Neural progenitor cell (in vitro differentiated cells): ENCODE measurements around the gene FAM174C. TPM values are rescaled to one million over a fixed set of nuclear protein-coding genes. Genes with fewer than 3 reads are reported as not detected.

Experiments
- DNase-seq: peaks from one replicate; pipeline ENCODE4 v3.0.0-alpha.2; 2016; ENCODE audit warnings: low spot score
- H2AFZ ChIP-seq: fragments of 200-600 bp; sonication (generic); replicated peaks from 2 replicates; pipeline ENCODE4 v1.6.1; 2016; ENCODE audit warnings: antibody characterized with exemption
- H3F3A ChIP-seq: fragments of 200-600 bp; sonication (generic); 2 replicates; pipeline ENCODE4 v1.6.1; 2016; ENCODE audit warnings: antibody characterized with exemption, low read depth
- H3K27ac ChIP-seq: fragments of 200-600 bp; sonication (generic); 2 replicates; pipeline ENCODE4 v1.5.1; 2016; ENCODE audit warnings: mild to moderate bottlenecking
- H3K27me3 ChIP-seq: fragments of 200-600 bp; sonication (generic); 2 replicates; pipeline ENCODE4 v1.6.1; 2016; ENCODE audit warnings: mild to moderate bottlenecking, moderate library complexity
- H3K36me3 ChIP-seq: fragments of 200-600 bp; sonication (generic); 2 replicates; pipeline ENCODE4 v1.5.1; 2016
- H3K4me1 ChIP-seq: fragments of 200-600 bp; sonication (generic); 2 replicates; pipeline ENCODE4 v1.6.1; 2016; ENCODE audit warnings: mixed run types
- H3K4me2 ChIP-seq: fragments of 200-600 bp; sonication (generic); 2 replicates; pipeline ENCODE4 v1.6.1; 2016
- H3K4me3 ChIP-seq: fragments of 200-600 bp; sonication (generic); 2 replicates; pipeline ENCODE4 v1.5.1; 2016
- H3K79me2 ChIP-seq: fragments of 200-600 bp; sonication (generic); 2 replicates; pipeline ENCODE4 v1.6.1; 2016; ENCODE audit warnings: low read depth
- H3K9ac ChIP-seq: fragments of 200-600 bp; sonication (generic); 2 replicates; pipeline ENCODE4 v1.6.1; 2016
- H3K9me3 ChIP-seq: fragments of 200-600 bp; sonication (generic); 2 replicates; pipeline ENCODE4 v1.5.1; 2016; ENCODE audit warnings: low read depth
- H4K20me1 ChIP-seq: fragments of 200-600 bp; sonication (generic); 2 replicates; pipeline ENCODE4 v1.6.1; 2016; ENCODE audit warnings: low read depth
- H3K27ac Mint-ChIP-seq: 3 replicates; pipeline ENCODE4 v1.8.0; 2021; ENCODE audit warnings: mixed read lengths
- H3K27me3 Mint-ChIP-seq: 2 replicates; pipeline ENCODE4 v1.8.0; 2022; ENCODE audit warnings: low read depth, mild to moderate bottlenecking, inconsistent platforms, moderate library complexity, mixed read lengths; ENCODE audit not compliant: insufficient read depth
- H3K36me3 Mint-ChIP-seq: 3 replicates; pipeline ENCODE4 v1.8.0; 2021; ENCODE audit warnings: mixed read lengths
- H3K4me1 Mint-ChIP-seq: 3 replicates; pipeline ENCODE4 v1.8.0; 2021; ENCODE audit warnings: mixed read lengths
- H3K4me3 Mint-ChIP-seq: 3 replicates; pipeline ENCODE4 v1.8.0; 2021; ENCODE audit warnings: mild to moderate bottlenecking, moderate library complexity, mixed read lengths
- H3K9me3 Mint-ChIP-seq: 3 replicates; pipeline ENCODE4 v1.8.0; 2020; ENCODE audit warnings: mixed read lengths
- EZH2 ChIP-seq: fragments of 200-600 bp; sonication (generic); IDR thresholded peaks from 2 replicates; pipeline ENCODE4 v1.6.1; 2017; ENCODE audit warnings: antibody characterized with exemption, mild to moderate bottlenecking, moderate library complexity
- EZH2phosphoT487 ChIP-seq: fragments of 200-600 bp; sonication (generic); IDR thresholded peaks from 2 replicates; pipeline ENCODE4 v1.6.1; 2017; ENCODE audit warnings: antibody characterized with exemption
- total RNA-seq: library from RNA; depleted of rRNA; stranded (reverse); fragments of >200 nt; gene quantifications from 2 replicates; pipeline ENCODE4 v1.2.3, GENCODE V29; 2015; ENCODE audit warnings: low replicate concordance
- TF ChIP-seq, protein P1 (sequence below): fragments of 200-600 bp; sonication (generic); IDR thresholded peaks from 2 replicates; pipeline ENCODE4 v1.5.1; 2017; ENCODE audit warnings: antibody characterized with exemption, mild to moderate bottlenecking

Gene FAM174C
- total RNA-seq, 1 donor from 2014 or later, result 4.8 TPM

DNA sequence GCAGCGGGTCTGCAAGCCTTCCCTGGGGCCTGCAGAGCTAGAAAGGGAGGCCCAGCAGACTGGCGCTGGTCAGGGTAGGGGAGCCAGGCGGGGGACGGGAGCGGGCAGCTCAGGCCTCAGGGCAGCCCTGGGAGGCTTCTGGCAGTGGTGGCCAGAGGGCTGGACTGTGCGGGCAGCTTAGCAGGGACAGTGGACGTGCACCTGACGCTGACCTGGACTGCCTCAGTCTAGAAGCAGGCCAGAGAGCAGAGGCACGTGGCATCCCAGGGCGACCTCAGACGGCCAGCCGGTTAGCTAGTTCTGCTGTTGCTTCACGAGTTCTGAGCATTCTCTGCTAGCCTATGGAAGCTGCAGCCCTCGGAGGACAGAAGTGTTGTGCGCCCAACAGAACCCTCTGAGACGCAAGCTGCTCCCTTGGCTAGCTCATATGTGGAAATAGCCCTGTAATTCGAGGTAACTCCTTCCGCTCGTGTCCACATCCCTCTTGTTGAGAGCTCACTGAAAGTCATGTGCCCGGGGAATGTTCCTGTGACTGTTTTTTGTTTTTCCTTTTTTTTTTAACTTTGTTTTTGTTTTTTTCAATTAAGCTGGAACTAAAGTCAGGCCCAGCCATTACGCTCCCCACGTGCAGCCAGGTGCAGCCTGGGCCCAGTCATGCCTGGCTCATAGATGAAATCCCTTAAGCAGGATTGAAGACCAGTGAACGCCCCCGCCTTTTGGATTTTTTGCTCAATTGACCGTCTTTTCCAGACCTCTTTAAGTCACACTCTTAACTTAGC is 1.9 kb upstream of the FAM174C start:
- Mint-ChIP-seq H3K27me3 (peaks cover 26% of the 10 kb centered on the region), H3K4me1 (peaks cover 50% of the 10 kb centered on the region), H3K9me3 (no peaks in the 10 kb centered on the region), H3K36me3 (peaks cover 30% of the 10 kb centered on the region), H3K4me3 (peak overlapping the region; percentile 71), H3K27ac (no peak overlapping the region)
- no peaks in the 10 kb centered on the region for H3K9me3 ChIP-seq
- H3K27me3 ChIP-seq, result no peaks in the 10 kb centered on the region
- peaks cover 67% of the 10 kb centered on the region for H4K20me1 ChIP-seq
- peaks cover 80% of the 10 kb centered on the region for H3F3A ChIP-seq
- H3K4me3 ChIP-seq, result no peak overlapping the region
- peaks cover 60% of the 10 kb centered on the region for H3K79me2 ChIP-seq
- H3K36me3 ChIP-seq, result peaks cover 5% of the 10 kb centered on the region
- no peak for DNase-seq
- H3K4me1 ChIP-seq, result peaks cover 45% of the 10 kb centered on the region
- H3K27ac ChIP-seq, result peak overlapping the region; percentile 98
- H3K9ac ChIP-seq, result no peak overlapping the region
- peak overlapping the region; percentile 20 for H3K4me2 ChIP-seq
- H2AFZ ChIP-seq, result no peak overlapping the region
- TF ChIP-seq EZH2phosphoT487, result no peak
- no peak for TF ChIP-seq EZH2
- TF ChIP-seq, protein P1, sequence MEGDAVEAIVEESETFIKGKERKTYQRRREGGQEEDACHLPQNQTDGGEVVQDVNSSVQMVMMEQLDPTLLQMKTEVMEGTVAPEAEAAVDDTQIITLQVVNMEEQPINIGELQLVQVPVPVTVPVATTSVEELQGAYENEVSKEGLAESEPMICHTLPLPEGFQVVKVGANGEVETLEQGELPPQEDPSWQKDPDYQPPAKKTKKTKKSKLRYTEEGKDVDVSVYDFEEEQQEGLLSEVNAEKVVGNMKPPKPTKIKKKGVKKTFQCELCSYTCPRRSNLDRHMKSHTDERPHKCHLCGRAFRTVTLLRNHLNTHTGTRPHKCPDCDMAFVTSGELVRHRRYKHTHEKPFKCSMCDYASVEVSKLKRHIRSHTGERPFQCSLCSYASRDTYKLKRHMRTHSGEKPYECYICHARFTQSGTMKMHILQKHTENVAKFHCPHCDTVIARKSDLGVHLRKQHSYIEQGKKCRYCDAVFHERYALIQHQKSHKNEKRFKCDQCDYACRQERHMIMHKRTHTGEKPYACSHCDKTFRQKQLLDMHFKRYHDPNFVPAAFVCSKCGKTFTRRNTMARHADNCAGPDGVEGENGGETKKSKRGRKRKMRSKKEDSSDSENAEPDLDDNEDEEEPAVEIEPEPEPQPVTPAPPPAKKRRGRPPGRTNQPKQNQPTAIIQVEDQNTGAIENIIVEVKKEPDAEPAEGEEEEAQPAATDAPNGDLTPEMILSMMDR, result no peak

DNA sequence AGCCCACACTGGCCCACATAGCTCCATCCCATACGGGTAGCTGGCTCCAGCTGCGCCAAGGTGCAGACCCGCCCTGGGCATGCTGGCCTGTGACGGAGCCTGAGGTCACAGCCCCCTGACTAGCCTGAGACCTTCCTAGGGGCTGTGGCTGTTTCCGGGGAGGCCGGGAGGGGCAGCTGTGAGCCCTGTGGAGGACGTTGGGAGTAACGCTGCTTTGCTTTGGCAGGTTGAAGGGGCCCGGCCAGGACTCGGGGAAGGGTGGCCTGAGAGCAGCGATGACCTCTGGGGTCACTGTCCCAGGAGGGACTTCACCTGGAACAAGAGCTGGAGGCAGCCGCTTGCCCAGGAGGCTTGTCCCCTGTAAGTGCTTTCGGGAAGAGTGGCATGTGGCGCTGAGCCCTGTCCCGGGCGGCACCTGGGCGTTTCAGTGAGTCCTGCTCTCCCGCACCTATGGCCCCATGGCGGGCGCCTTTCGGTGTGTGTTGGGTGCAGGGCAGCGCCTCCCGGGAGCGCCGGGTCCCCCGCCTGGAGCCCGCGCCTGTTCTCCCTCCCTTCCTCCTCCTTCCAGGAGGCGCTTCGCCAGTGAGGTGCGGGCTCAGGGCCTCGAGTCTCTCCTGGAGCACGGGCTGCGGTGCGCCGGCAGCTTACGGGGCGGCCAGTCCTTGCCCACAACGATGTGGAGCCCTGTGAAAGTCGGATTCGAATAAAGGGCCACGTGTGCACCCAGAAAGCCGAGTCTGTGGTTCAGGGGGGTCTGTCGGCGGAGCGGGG is 1.1 kb upstream of the FAM174C start:
- Histone ChIP-seq H3K4me2 (peak overlapping the region; percentile 85), H3K9ac (no peak overlapping the region), H3K79me2 (peaks cover 60% of the 10 kb centered on the region), H4K20me1 (peaks cover 66% of the 10 kb centered on the region), H3K4me3 (no peak overlapping the region), H3K27me3 (no peaks in the 10 kb centered on the region), H3K9me3 (no peaks in the 10 kb centered on the region), H3K4me1 (peaks cover 41% of the 10 kb centered on the region), H3K36me3 (peaks cover 5% of the 10 kb centered on the region), H2AFZ (no peak overlapping the region), H3K27ac (peak overlapping the region; percentile 98), H3F3A (peaks cover 78% of the 10 kb centered on the region)
- Mint-ChIP-seq H3K9me3 (no peaks in the 10 kb centered on the region), H3K27ac (peak overlapping the region; percentile 91), H3K4me1 (peaks cover 46% of the 10 kb centered on the region), H3K36me3 (peaks cover 30% of the 10 kb centered on the region), H3K27me3 (peaks cover 23% of the 10 kb centered on the region), H3K4me3 (peak overlapping the region; percentile 80)
- TF ChIP-seq EZH2 (no peak), EZH2phosphoT487 (no peak)
- TF ChIP-seq, protein P1, result no peak
- DNase-seq, result no peak

DNA sequence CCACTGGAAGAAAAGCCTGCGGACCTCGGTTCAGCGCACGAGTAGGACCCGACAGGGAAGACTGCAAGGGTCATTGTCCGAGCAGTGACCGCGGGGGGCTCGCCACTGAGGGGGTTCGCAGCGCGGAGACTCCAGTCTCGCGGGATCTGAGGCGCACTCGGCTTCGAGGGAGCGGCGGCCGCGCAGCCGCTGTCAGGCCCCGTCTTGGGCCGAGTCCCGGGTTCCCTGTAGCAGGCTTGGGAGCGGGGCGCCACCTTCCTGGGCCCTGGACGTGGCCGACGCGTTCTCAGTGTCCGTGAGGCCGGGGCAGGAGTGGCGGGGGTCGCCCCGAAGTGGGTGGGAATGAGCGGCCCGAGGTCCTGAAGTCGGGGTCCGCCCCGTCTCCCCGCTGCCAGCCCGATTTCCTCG is 474 bp upstream of the FAM174C start:
- Histone ChIP-seq H3K27ac (peak overlapping the region; percentile 98), H2AFZ (no peak overlapping the region), H3K9me3 (no peaks in the 10 kb centered on the region), H3K4me3 (peak overlapping the region; percentile 61), H3K36me3 (peaks cover 5% of the 10 kb centered on the region), H3K9ac (no peak overlapping the region), H3K79me2 (peaks cover 55% of the 10 kb centered on the region), H3K27me3 (no peaks in the 10 kb centered on the region), H3F3A (peaks cover 77% of the 10 kb centered on the region), H3K4me2 (peak overlapping the region; percentile 85), H4K20me1 (peaks cover 66% of the 10 kb centered on the region), H3K4me1 (peaks cover 40% of the 10 kb centered on the region)
- Mint-ChIP-seq H3K9me3 (no peaks in the 10 kb centered on the region), H3K36me3 (peaks cover 30% of the 10 kb centered on the region), H3K4me3 (peak overlapping the region; percentile 80), H3K4me1 (peaks cover 47% of the 10 kb centered on the region), H3K27ac (no peak overlapping the region), H3K27me3 (peaks cover 25% of the 10 kb centered on the region)
- peak; percentile 67 for DNase-seq
- TF ChIP-seq, protein P1, result no peak
- TF ChIP-seq EZH2phosphoT487 (no peak), EZH2 (no peak)
